SU-DHL-6 (cell line): ENCODE results near the gene KATNB1.

Experiments
- CTCF ChIP-seq: fragments of 200-600 bp; sonication (generic); IDR thresholded peaks from one replicate; pipeline ENCODE4 v1.5.1; 2017; ENCODE audit warnings: antibody characterized with exemption, mild to moderate bottlenecking, low read length, moderate library complexity; ENCODE audit not compliant: insufficient read depth, poor library complexity, severe bottlenecking
- EZH2phosphoT487 ChIP-seq: fragments of 200-600 bp; sonication (generic), shearing (Covaris generic); conservative IDR thresholded peaks from 2 replicates; pipeline ENCODE4 v1.6.1; 2018; ENCODE audit warnings: mild to moderate bottlenecking, antibody characterized with exemption, low read length, moderate library complexity, mixed read lengths

- TF ChIP-seq CTCF (no peak), EZH2phosphoT487 (no peak)
These were observed 430 bp upstream of the KATNB1 start for GRCh38 chr16:57734925-57735754.
